T-cell (primary cell): ENCODE measurements around the gene SCAPER. TPM values are rescaled to one million over a fixed set of nuclear protein-coding genes. Genes with fewer than 3 reads are reported as not detected.

Experiments used
- ATAC-seq, 4 experiments: fragments of 200-7000 bp in 3 of 4; fragments of 150-1000 bp in 1 of 4; cut with Tn5 transposase; replicated peaks in 1 of 4; 1 replicate in 3 of 4; 2 replicates in 1 of 4; pipeline ENCODE4 v1.10.0; 2021; ENCODE audit warnings: moderate library complexity in 3 of 4, mild to moderate bottlenecking in 2 of 4, moderate number of reproducible peaks in 1 of 4
- CTCF ChIA-PET, 2 donors: fragments of 300-600 bp; sonication (Branson Sonifier 250); formaldehyde crosslinking; loops; one replicate each; lab custom pipeline; 2022; ENCODE audit warnings: antibody characterized with exemption in 2 of 2; lab: Charles Lee
- POLR2A ChIA-PET, 2 donors: fragments of 300-600 bp; sonication (Branson Sonifier 250); formaldehyde crosslinking; loops; one replicate each; lab custom pipeline; 2022; ENCODE audit warnings: antibody characterized with exemption in 2 of 2; lab: Charles Lee
- DNase-seq, 35 experiments: peaks; one replicate each; pipeline versions ENCODE4 v3.0.0 to v3.0.0-alpha.2; 2013 to 2023
- H3K27ac ChIP-seq: one replicate; pipeline ENCODE4 v1.5.1; 2013; ENCODE audit warnings: low read length
- H3K27me3 ChIP-seq, 2 experiments: replicated peaks in 1 of 2; 1 replicate in 1 of 2; 2 replicates in 1 of 2; pipeline versions ENCODE4 v1.6.1 to v1.7.0; 2013; ENCODE audit warnings: low read length in 1 of 2, mixed read lengths in 1 of 2; ENCODE audit not compliant: control insufficient read depth in 2 of 2, insufficient read depth in 2 of 2; ENCODE audit errors: extremely low read depth in 1 of 2
- H3K36me3 ChIP-seq, 2 donors: 1 replicate in 1 of 2; 2 replicates in 1 of 2; pipeline versions ENCODE4 v1.6.1 to v1.7.0; 2013; ENCODE audit warnings: low read length in 1 of 2; ENCODE audit not compliant: control insufficient read depth in 2 of 2, insufficient read depth in 1 of 2; ENCODE audit errors: extremely low read depth in 1 of 2
- H3K4me1 ChIP-seq, 2 experiments: 1 replicate in 1 of 2; 2 replicates in 1 of 2; pipeline versions ENCODE4 v1.6.1 to v1.7.0; 2013; ENCODE audit warnings: low read length in 2 of 2, mixed read lengths in 1 of 2; ENCODE audit not compliant: insufficient read depth in 2 of 2, control insufficient read depth in 1 of 2; ENCODE audit errors: extremely low read depth in 1 of 2
- H3K4me3 ChIP-seq, 2 donors: 1 replicate in 1 of 2; 2 replicates in 1 of 2; pipeline versions ENCODE4 v1.5.1 to v1.7.0; 2013; ENCODE audit warnings: mild to moderate bottlenecking in 2 of 2, low read length in 1 of 2, moderate library complexity in 1 of 2; ENCODE audit not compliant: control insufficient read depth in 1 of 2; ENCODE audit errors: extremely low read depth in 1 of 2
- H3K9me3 ChIP-seq: 2 replicates; pipeline ENCODE4 v1.7.0; 2013
- H3K27ac Mint-ChIP-seq, 2 donors: one replicate each; pipeline ENCODE4 v1.8.0; 2020 to 2021; ENCODE audit warnings: mild to moderate bottlenecking in 2 of 2, mixed read lengths in 2 of 2
- H3K27me3 Mint-ChIP-seq, 2 donors: one replicate each; pipeline ENCODE4 v1.8.0; 2021 to 2022; ENCODE audit warnings: mixed read lengths in 2 of 2
- H3K36me3 Mint-ChIP-seq: one replicate; pipeline ENCODE4 v1.8.0; 2021; ENCODE audit warnings: mixed read lengths
- H3K4me1 Mint-ChIP-seq, 3 donors: one replicate each; pipeline ENCODE4 v1.8.0; 2020 to 2022; ENCODE audit warnings: mixed read lengths in 3 of 3, mild to moderate bottlenecking in 1 of 3
- H3K4me3 Mint-ChIP-seq, 3 donors: one replicate each; pipeline ENCODE4 v1.8.0; 2020 to 2022; ENCODE audit warnings: mild to moderate bottlenecking in 3 of 3, mixed read lengths in 3 of 3, moderate library complexity in 3 of 3
- H3K9me3 Mint-ChIP-seq, 3 donors: one replicate each; pipeline ENCODE4 v1.8.0; 2020 to 2022; ENCODE audit warnings: mixed read lengths in 3 of 3
- WGBS: methylation state at CpG from one replicate; pipeline ENCODE4 v1.1.5; 2013; ENCODE audit warnings: missing lambda C conversion rate; ENCODE audit not compliant: insufficient coverage; 5-methylcytosine and 5-hydroxymethylcytosine counted together
- total RNA-seq, 35 experiments: library from RNA in 6 of 35; stranded (reverse) in 6 of 35; fragments of 120-200 nt in 1 of 35; gene quantifications; one replicate each; pipeline versions ENCODE4 v1.2.1 to v1.2.4 and lab custom pipeline; 2013 to 2026

The SCAPER gene
- total RNA-seq, 5 donors from 2014 or later (not counting 1 experiment from before 2014, with no cell fraction given), result 32.5 to 59.4 (median 44.1) TPM

DNA sequence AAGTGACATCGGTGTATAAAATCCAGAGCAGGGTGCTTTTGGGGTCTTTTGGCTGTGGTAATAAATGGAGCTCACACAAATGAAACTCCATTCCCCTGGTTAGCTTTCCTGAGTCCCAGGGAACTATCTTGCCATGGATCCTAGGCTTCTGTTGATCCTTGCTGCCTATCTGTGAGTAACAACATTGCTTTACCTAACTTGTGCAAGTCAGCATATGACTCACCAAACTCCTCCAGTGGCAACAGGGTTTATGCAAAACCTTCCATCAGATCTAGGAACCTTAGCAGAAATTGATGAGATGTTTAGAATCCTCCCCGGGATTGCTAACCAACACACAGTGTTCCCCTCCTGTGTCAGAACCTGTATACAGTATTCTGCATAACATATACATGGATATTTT lies 105.4 kb downstream of the SCAPER start:
- Mint-ChIP-seq H3K27me3 (no peaks in the 10 kb centered on the region), H3K4me1 (no peaks in the 10 kb centered on the region), H3K27ac (no peak overlapping the region), H3K4me3 (no peak overlapping the region), H3K36me3 (peaks cover 62% of the 10 kb centered on the region), H3K9me3 (no peaks in the 10 kb centered on the region)
- Histone ChIP-seq H3K27ac (no peak overlapping the region), H3K9me3 (no peaks in the 10 kb centered on the region), H3K4me3 (no peak overlapping the region), H3K36me3 (peaks cover 0 to 21% of the 10 kb centered on the region in 2 donors), H3K27me3 (no peaks in the 10 kb centered on the region), H3K4me1 (no peaks in the 10 kb centered on the region)
- ATAC-seq, result no peak
- DNase-seq, result no peak
- ChIA-PET CTCF (no interaction called here), POLR2A (no interaction called here)
- no CpG with 5 or more reads among the region's 2 CpGs for WGBS

- DNase-seq (no peak), ATAC-seq (no peak)
- WGBS, result 90% methylated on average over 3 of the region's 5 CpGs
- Histone ChIP-seq H3K4me1 (no peaks in the 10 kb centered on the region), H3K9me3 (no peaks in the 10 kb centered on the region), H3K27me3 (no peaks in the 10 kb centered on the region), H3K36me3 (peaks cover 0 to 30% of the 10 kb centered on the region in 2 donors), H3K4me3 (no peak overlapping the region), H3K27ac (no peak overlapping the region)
- Mint-ChIP-seq H3K4me1 (no peaks in the 10 kb centered on the region), H3K4me3 (no peak overlapping the region), H3K36me3 (peaks cover 78% of the 10 kb centered on the region), H3K27me3 (no peaks in the 10 kb centered on the region), H3K9me3 (peaks cover 0 to 14% (median 7%) of the 10 kb centered on the region in 3 donors), H3K27ac (no peak overlapping the region)
- CTCF ChIA-PET, result no interaction called here
- POLR2A ChIA-PET, result no interaction called here
These were observed 109.9 kb downstream of the SCAPER start for GRCh38 chr15:76795217-76795616.

- H3K27me3 Mint-ChIP-seq, result no peaks in the 10 kb centered on the region
- CTCF ChIA-PET, result interaction anchor here in 1 of 2 donors (0.6 kb wide), 1 partner anchor 1778 kb away, joined by 3 read pairs; no protein-coding TSS in a partner anchor
- no peaks in the 10 kb centered on the region for H3K4me1 ChIP-seq
These were observed 112.0 kb downstream of the SCAPER start for GRCh38 chr15:76793162-76793561.

DNA sequence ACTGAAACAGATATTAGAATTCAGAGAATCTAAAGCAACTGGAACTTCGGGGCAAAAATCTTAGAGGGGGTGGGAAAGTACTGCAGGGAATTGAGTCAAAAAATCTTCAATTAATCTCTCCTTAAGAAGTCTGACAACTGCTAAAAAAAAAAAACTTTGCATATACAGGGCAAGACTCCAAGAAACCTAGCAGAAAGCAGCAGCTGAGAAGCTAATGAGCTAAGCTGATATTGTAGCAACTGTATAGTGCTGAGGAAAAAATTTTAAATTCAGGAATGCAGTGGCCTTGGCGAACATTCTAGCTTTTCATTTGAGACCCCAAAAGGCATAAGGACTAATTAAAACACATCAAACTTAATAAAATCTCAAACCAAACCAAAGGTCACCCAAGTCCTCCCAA lies 113.6 kb downstream of the SCAPER start:
- H3K36me3 Mint-ChIP-seq, result peaks cover 54% of the 10 kb centered on the region
- Histone ChIP-seq H3K4me3 (no peak overlapping the region), H3K36me3 (peaks cover 0 to 24% of the 10 kb centered on the region in 2 donors), H3K27ac (no peak overlapping the region), H3K4me1 (no peaks in the 10 kb centered on the region), H3K9me3 (no peaks in the 10 kb centered on the region), H3K27me3 (no peaks in the 10 kb centered on the region)
- H3K4me3 Mint-ChIP-seq, result no peak overlapping the region
- ChIA-PET CTCF (no interaction called here), POLR2A (no interaction called here)
- WGBS, result no CpG with 5 or more reads among the region's 2 CpGs
- no peak overlapping the region for H3K27ac Mint-ChIP-seq
- DNase-seq (no peak), ATAC-seq (no peak)
- H3K4me1 Mint-ChIP-seq, result no peaks in the 10 kb centered on the region
- peaks cover 0 to 14% (median 7%) of the 10 kb centered on the region in 3 donors for H3K9me3 Mint-ChIP-seq
- H3K27me3 Mint-ChIP-seq, result no peaks in the 10 kb centered on the region

More at GRCh38 chr15:76793162-76793561, 112.0 kb downstream of the SCAPER start:
- no peak for ATAC-seq
- POLR2A ChIA-PET, result no interaction called here
- Mint-ChIP-seq H3K27ac (no peak overlapping the region), H3K36me3 (peaks cover 63% of the 10 kb centered on the region), H3K4me3 (no peak overlapping the region), H3K4me1 (no peaks in the 10 kb centered on the region), H3K9me3 (peaks cover 0 to 14% (median 7%) of the 10 kb centered on the region in 3 donors)
- Histone ChIP-seq H3K36me3 (peaks cover 0 to 24% of the 10 kb centered on the region in 2 donors), H3K27me3 (no peaks in the 10 kb centered on the region), H3K4me3 (no peak overlapping the region), H3K9me3 (no peaks in the 10 kb centered on the region), H3K27ac (no peak overlapping the region)
- no peak for DNase-seq

DNA sequence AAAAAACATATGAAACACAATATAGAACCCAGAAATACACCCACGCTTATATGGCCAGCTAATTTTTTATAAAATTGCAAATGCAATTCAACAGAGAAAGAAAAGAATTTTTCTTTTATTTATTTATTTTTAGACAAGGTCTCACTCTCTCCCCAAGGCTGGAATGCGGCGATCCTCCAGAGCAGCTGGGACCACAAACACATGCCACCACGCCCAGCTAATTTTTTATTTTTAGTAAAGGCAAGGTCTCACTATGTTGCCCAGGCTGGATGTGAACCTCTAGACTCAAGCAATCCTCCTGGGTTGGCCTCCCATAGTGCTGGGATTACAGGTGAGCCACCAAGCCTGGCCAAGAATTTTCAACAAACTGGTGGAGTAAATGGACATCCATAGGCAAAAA lies 117.9 kb downstream of the SCAPER start:
- Histone ChIP-seq H3K36me3 (peaks cover 0 to 10% of the 10 kb centered on the region in 2 donors), H3K4me1 (no peaks in the 10 kb centered on the region), H3K27ac (no peak overlapping the region), H3K9me3 (no peaks in the 10 kb centered on the region), H3K4me3 (no peak overlapping the region), H3K27me3 (no peaks in the 10 kb centered on the region)
- Mint-ChIP-seq H3K36me3 (peaks cover 66% of the 10 kb centered on the region), H3K4me3 (no peak overlapping the region), H3K9me3 (peaks cover 7 to 20% (median 11%) of the 10 kb centered on the region in 3 donors), H3K4me1 (peaks cover 0 to 2% (median 0%) of the 10 kb centered on the region in 3 donors), H3K27me3 (no peaks in the 10 kb centered on the region), H3K27ac (no peak overlapping the region)
- ATAC-seq (no peak), DNase-seq (no peak)
- CTCF ChIA-PET, result no interaction called here
- no CpG with 5 or more reads among the region's 4 CpGs for WGBS
- POLR2A ChIA-PET, result interaction anchor here in 1 of 2 donors (0.6 kb wide), 1 partner anchor 12 kb away, joined by 5 read pairs; no protein-coding TSS in a partner anchor

DNA sequence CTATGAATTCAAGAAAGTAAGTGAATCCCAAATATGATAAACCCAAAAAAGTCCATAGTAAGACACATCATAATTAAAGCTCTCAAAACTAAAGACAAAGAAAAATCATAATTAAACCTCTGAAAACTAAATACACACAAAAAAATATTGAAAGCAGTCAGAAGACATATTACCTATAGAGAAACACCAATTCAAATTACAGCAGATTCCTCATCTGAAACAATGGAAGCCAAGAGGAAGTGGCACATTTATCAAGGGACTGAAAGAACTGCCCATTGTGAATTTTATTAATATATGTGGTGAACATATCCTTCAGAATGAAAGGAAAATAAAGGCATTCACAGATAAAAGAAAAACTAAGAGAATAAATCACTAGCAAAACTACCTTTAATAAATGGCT lies 128.2 kb downstream of the SCAPER start:
- Histone ChIP-seq H3K36me3 (peaks cover 6 to 8% of the 10 kb centered on the region in 2 donors), H3K27ac (no peak overlapping the region), H3K9me3 (no peaks in the 10 kb centered on the region), H3K27me3 (no peaks in the 10 kb centered on the region), H3K4me3 (no peak overlapping the region), H3K4me1 (no peaks in the 10 kb centered on the region)
- Mint-ChIP-seq H3K27ac (no peak overlapping the region), H3K36me3 (peaks cover 50% of the 10 kb centered on the region), H3K9me3 (peaks cover 0 to 12% (median 6%) of the 10 kb centered on the region in 3 donors), H3K27me3 (no peaks in the 10 kb centered on the region), H3K4me3 (no peak overlapping the region), H3K4me1 (no peaks in the 10 kb centered on the region)
- POLR2A ChIA-PET, result interaction anchor here in 1 of 2 donors (0.6 kb wide), 1 partner anchor 367 kb away, joined by 4 read pairs; no protein-coding TSS in a partner anchor
- ATAC-seq (no peak), DNase-seq (no peak)
- CTCF ChIA-PET, result no interaction called here

GRCh38 chr15:76776480-76776879 lies 128.7 kb downstream of the SCAPER start:
- Mint-ChIP-seq H3K4me3 (no peak overlapping the region), H3K36me3 (peaks cover 54% of the 10 kb centered on the region), H3K9me3 (peaks cover 0 to 12% (median 6%) of the 10 kb centered on the region in 3 donors), H3K27ac (no peak overlapping the region), H3K27me3 (no peaks in the 10 kb centered on the region), H3K4me1 (no peaks in the 10 kb centered on the region)
- no peaks in the 10 kb centered on the region for H3K4me1 ChIP-seq
- no peak overlapping the region for H3K4me3 ChIP-seq
- DNase-seq (no peak), ATAC-seq (no peak)
- ChIA-PET POLR2A (no interaction called here), CTCF (no interaction called here)
- H3K36me3 ChIP-seq, result peaks cover 6 to 8% of the 10 kb centered on the region in 2 donors
- H3K27ac ChIP-seq, result no peak overlapping the region
- H3K27me3 ChIP-seq, result no peaks in the 10 kb centered on the region
- H3K9me3 ChIP-seq, result no peaks in the 10 kb centered on the region
- WGBS, result no CpG with 5 or more reads among the region's 1 CpG
